AG20443 (cell line): ENCODE measurements around the gene ADK.

Experiments
- DNase-seq: peaks from one replicate; pipeline ENCODE4 v3.0.0; 2012; ENCODE audit warnings: low spot score, mixed read lengths

ADK gene

DNA sequence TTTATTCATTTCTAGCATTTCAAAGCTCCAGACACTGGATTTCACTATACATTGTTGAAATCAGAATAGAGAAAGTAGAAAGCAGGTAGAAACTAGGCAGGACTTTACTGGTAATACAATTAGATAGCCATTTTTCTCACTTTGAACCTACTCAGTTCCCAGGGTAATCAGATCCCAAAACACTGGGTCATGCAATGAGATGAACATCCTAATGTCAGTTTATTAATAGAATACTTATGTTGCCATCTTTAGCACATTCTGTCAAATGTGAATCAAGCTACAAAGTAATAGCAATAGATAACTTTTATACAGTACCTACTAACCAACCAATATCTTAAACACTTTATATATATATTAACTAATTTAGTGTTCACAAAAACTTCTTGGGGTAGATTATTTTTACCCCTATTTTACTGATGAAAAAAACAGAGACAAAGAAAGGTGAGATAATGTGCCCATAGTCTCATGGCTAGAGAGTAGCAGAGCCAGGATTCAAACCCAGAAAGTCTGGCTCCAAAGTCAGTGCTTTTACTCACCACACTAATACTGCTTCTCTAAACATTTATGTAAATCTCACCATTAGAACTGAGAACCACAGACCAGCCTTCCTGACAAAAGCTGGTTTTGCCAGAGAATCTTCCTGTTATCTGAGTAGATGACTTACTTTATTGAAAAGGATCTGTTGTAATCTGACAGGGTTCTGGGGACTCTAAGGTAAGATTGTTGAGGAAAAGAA lies 521.6 kb downstream of the ADK start:
- DNase-seq, result no peak

DNA sequence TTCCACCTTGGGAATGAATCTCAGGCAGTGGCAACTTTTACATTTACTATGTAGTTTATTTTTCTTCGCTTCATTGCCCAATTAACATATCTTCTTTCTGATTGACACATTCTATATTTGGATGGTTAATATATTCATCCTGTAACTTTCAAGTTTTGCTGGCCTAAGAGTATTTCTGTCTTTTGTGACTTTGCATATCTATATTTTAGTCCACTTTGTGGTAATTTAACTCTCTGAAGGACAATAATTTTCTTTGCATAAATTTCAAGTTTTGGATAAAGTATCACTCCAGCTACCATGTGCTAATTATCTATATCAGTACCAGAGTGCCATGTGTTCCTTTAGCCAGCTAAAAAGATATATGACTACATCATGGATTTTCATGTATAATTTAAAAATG lies 523.9 kb downstream of the ADK start:
- no peak for DNase-seq

DNA sequence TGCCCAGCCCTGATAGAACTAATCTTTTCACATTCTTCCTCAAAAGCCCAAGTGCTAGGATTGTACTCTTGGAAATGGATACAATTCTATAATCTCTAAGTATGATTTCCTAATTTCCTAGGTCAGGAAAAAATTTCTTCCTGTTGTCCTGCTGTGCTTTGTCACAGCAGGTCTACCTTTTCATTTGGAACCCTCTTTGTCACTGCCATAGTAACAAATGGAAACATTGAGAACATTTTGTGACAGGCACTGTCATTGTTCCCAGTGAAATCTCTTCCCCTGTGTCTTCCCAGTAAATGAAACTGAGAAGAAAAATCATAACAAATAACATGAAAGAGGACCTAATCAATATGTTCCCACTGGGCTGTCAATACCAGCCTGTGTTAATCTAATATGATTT lies 524.5 kb downstream of the ADK start:
- DNase-seq, result no peak

DNA sequence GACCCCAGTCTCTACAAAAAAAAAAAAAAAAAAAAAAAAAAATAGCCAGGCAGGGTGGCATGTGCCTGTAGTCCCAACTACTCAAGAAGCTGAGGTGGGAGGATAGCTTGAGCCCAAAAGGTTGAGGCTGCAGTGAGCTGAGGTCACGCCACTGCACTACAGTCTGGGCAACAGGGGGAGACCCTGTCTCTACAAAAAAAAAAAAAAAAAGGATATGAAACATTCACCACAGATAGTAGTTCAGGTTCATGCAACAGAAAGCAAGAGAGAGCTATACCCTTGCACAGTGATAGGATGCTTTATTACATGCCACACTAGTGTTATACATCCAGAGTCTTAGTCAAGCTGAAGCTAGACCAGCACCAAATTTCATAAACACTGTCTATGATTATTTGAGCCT lies 526.9 kb downstream of the ADK start:
- no peak for DNase-seq

DNA sequence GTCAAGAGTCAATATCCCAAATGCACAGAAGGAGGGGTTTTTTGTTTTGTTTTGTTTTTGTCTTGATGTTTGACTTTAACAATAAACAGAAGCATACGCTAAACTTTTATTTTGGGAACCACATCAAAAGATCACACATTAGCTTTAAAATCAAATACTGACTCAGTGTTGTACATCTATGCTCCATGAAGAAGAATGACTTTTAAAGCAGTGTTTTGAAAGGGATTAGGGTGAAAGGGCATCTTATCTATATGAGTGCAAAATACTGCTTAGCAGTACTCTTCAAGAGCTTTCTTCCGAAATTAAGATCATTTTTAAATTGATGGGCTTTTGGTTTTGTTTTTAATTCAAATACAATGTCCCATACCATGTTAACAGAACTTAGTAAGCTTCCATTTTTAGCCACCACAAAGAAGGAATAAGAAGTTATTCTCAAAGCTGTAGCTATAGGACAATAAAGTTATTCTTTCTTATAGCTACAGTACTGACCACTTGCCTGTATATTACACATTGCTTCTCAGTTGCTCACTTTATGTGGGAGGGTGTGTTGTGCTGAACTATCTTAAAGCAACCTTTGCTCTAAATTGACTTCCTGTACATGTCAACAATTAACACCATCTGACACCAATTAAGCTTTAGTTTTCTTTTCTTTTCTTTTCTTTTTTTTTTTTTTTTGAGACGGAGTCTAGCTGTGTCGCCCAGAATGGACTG lies 531.1 kb downstream of the ADK start:
- no peak for DNase-seq

DNA sequence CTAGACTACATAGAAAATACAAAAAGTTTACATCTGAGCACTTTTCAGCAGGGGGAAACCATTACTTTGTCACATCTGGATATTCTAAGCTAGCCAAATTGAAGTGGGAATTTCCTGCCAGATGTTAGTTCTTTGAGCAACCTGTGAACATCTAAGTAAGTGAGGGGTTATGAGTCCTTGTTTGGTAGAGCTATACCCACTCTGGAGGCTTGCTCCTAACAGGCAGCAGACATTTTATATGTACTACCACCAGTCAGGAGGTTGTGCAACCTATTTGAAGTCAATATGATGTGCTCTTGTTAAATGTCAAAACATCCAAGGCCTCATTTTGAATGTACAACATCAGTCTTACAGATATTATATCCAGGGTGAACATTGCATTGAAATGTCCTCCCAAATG lies 532.0 kb downstream of the ADK start:
- no peak for DNase-seq

DNA sequence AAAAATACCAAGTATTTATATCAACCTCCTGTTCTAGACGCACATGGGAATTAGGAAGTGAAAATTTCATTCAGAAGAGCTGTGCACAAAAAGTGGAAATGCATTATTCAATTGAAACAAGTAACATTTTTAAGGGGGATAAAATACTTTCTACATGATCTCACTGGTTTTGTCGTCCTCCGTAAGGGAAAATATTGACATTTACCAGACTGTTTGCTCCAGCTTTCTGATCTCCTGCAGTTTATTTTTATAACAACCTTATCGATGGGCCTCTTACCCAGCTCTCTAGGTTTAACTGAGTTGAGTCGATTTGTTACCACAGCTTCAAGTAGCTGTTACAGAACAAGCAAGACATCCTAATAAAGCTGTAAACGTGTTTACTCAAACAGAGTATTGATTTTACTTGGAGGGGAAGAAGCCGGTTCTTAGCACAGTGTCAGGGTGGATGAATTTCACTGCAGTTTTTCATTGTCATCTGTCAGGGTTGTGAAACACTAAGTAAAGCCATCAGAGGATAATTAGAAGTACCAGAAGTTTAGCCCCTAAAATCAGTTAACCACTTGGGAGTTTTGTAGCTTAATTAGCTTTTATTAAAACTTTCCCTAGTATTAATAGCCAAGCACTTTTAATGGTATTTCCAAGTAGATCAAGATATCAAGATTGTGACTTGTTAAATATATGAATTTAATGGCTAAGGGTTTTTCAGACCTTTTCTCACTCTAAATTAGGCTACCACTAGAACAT lies 532.8 kb downstream of the ADK start:
- DNase-seq, result no peak

DNA sequence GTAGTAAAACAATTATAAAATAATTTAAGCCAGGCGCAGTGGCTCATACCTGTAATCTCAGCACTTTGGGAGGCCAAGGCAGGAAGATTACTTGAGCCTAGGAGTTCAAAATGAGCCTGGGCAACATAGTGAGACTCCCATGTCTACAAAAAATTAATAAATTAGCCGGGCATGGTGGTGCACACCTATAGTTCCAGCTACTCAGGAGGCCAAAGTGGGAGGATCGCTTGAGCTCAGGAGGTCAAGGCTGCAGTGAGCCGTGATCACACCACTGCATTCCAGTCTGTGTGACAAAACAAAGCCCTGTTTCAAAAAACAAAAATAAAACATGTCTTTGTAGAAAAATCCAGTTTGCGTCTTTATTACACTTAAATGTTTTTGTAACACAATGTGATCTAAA lies 533.4 kb downstream of the ADK start:
- DNase-seq, result no peak

DNA sequence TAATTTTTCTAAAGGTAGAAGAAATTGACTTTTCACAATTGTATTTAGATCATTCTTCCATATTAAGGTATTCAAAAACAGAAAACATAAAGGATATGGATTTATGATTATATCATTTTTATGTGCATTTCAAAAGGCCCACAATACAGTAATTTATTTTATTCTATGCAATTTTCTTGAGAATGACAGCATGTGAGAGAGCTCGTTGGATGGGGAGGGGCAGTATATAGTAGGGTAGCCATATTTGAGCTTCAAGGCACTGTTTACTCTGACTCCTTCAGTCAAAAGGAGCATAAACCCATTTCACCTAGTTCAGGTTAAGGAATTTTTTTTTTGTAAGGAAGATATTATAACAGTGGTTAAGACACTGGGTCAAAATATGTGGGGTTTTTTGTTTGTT lies 534.5 kb downstream of the ADK start:
- no peak for DNase-seq

DNA sequence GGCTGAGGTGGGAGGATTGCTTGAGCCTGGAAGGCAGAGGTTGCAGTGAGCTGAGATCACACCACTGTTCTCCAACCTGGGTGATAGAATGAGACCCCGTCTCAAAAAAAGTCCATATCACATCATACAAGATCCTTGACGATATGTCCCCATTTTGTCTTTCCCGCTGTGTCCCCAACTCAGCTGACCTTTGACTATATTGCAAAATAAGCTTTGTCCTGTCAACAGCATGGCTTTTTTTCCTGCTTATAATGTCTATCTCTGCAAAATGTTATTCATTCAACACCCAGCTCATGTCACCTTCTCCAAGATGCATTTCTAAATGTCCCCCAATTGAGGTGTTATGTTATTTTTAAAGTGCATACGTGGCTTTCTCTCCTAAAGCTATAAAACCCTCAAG lies 539.4 kb downstream of the ADK start:
- no peak for DNase-seq

DNA sequence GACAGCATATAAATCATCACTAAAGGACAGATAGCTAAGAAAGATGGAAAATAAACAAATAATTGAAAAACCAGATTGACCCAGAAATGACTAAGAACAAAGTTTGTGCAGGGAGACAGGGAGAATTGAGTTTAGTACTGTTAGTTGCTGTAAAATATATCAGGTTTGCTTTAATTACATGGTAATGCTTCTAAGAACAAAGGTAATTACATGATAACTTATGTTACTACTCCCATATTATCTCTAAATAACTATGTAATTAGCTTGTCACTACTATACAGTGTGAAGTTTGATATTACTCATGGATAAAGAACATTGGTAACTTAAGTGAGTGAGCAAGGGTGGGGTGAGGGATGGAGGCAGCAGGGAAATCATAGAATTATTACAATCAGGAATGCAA lies 540.1 kb downstream of the ADK start:
- DNase-seq, result no peak

DNA sequence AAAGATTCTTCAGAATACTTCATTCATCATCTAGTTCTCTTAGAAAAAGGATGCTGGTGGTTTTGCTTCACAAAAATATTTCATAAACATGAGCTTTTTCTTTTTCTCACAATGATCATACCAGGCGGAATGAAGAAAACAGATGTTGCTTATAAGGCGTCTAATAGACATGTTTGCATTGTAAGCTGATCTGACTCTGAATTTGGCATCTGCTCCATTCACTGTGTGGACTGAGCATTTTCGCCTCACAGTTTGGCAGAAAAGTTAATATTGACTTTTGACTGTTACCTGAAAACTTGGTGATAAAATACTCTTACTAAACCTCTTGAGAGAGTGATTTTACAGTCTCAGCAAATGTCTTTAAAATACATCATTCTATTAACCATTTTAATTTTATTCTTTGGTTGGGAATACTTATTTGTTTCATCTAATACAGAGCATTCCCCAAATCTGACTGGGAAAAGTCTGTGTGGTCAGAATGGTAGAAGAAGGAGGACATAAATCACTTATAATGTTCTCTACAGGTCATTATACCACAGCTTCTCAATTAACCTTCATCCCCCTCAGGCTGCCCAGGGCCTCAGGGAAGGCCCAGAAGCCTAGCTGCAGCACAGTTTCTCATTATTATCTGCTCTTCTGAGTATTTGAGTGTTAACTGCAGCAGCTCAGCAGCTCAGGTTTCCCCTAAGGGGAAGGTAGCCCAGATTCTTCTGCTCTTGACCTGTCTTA lies 553.8 kb downstream of the ADK start:
- no peak for DNase-seq

DNA sequence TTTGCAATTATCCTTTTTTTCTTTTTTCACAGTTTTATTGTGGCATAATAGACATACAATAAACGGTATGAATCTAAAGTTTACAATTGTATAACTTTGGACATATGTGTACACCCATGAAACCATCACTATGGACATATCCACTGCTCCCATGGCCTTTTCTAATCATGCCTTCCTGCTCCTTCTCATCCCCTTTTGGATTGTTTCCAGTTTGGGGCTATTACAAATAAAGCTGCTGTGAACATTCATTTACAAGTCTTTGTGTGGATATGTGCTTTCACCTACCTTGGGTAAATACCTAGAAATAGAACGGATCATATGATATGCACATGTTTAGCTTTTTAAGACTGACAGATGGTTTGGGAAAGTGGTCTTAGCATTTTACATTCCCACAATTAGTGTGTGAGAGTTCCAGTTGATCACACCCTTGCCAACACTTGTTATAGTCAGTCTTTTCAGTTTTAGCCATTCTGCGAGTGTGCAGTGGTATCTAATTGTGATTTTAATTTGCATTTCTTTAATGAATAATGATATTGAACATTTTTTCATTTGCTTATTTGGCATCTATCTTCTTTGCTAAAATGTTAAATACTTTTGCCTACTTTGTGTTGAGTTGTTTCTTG lies 554.4 kb downstream of the ADK start:
- no peak for DNase-seq

DNA sequence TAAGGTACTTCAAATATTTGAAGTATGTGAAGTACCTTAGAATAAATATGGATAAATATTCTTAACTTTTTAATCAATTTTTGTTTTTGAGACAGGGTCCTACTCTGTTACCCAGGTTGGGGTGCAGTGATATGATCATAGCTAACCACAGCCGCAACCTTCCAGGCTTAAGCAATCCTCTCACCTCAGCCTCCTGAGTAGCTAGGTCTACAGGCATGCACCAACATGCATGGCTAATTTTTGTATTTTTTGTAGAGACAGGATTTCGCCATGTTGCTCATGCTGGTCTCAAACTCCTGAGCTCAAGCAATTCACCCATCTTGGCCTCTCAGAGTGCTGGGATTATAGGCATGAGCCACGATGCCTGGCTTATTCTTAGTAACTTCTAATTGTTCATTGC lies 555.9 kb downstream of the ADK start:
- no peak for DNase-seq

DNA sequence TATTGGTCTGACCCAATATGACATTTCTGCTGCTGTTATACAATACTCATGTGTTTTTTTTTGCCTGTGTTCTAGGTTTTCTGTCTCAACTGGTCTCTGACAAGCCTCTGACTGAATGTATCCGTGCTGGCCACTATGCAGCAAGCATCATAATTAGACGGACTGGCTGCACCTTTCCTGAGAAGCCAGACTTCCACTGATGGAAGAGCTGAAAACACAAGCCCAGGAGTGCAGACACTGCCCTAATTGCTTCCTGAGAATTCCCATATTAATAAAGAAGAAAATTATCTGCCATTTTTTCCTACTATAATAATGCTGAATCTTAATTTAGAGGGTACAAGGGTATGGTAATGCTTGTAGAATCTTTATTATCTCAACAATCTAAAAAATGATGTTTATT lies 557.2 kb downstream of the ADK start:
- no peak for DNase-seq

DNA sequence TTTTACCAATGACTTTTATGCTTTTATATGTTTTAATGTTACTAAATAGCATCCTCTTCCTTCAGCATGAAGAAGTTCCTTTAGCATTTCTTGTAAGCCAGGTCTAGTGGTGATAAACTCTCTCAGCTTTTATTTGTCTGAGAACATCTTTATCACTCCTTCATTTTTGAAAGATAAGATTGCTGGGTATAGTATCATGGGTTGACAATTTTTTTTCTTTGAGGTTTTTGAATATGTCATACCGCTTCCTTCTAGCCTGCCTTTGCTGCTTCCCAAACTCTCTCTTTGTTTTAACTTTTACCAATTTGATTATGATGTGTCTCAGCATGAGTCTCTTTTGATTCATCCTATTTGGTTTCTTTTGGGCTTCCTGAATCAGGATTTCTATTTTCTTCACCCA lies 567.2 kb downstream of the ADK start:
- no peak for DNase-seq

DNA sequence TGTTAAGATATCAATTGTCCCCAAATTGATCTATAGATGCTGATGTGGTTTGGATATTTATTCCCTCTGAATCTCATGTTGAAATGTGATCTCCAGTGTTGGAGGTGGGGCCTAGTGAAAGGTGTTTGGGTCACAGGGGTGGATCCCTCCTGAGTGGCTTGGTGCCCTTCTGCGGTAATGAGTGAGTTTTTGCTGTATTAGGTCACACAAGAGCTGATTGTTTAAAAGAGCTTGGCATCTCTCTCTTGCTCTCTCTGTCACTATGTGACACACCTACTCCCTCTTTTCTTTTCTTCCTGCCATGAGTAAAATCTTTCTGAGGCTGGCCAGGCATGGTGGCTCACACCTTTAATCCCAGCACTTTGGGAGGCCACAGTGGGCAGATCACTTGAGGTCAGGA lies 577.2 kb downstream of the ADK start:
- DNase-seq, result no peak

DNA sequence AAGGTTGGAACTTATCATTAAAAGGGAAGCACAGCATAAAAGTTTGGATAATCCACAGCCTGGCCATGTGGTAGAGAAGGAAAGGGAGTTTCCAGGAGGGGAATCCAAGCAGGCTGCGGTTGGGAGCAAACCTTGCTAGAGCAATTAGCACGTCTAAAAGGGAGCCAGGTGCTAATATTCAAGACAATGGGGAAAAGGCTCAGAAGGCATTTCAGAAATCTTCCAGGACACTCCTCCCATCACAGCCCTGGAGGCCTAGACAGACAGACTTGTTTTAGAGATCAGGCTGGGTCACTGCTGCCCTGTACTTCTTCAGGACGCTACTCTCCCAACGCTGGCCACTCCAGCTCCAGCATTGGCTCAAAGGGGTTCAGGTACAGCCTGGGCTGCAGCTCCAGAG lies 579.2 kb downstream of the ADK start:
- DNase-seq, result no peak

DNA sequence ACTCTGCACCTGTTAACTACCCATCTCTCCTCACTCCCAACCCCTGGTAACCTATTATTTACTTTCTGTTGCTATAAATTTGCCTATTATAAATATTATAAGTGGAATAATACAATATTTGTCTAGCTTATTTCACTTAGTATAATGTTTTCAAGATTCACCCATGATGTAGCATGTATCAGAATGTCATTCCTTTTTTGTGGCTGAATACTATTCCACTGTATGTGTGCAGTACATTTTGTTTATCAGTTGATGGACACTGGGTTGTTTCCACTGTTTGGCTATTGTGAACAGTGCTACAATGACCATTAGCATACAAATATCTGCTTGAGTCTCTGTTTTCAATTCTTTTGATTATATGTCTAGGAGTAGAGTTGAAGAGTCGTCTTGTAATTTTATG lies 582.6 kb downstream of the ADK start:
- DNase-seq, result no peak

DNA sequence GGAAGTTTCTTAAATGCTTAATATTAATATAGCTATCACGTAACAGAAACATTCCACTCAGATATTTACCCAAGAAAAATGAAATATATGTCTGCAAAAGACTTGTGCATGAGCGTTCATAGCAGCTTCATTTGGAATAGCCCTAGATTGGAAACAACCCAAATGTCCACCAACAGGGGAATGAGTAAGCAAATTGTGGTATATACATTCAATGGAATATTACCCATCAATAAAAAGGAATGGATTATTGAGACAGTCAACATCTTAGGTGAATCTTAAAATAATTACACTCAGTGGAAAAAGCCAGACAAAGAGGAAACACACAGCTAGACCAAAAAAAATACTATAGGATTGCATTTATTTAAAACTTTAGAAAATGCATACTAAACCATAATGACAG lies 585.0 kb downstream of the ADK start:
- no peak for DNase-seq

DNA sequence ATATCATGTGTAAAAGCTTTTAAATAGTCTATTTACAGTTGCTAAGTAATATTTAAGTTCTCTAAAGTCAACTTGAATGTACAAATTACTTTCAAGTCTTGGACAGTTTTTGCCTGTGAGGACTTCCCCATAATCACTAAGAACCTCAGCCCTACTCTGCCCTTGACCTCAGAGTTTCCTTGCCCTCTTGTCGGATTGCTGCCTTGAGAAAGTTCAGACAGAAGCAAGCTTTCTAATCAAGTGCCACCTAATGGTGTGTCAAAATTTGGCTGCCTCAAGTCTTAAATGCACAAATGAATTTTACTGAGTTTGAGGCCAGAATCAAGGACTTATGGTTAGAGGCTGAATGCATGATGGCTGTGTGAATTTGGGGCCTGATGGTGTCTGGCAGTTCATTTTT lies 587.0 kb downstream of the ADK start:
- DNase-seq, result no peak

DNA sequence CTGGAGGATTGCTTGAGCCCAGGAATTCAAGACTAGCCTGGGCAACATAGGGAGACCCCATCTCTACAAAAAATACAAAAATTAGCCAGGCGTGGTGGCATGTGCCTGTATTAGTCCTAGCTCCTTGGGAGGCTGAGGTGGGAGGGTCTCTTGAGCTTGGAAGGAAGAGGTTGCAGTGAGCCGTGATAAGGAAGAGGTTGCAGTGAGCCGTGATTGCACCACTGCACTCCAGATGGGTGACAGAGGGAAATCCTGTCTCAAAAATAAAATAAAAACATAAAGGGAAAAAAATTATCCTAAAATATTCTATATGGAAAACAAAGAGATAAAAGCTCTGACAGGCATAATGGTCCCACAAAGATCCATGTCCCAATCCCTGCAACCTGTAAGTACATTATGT lies 587.5 kb downstream of the ADK start:
- DNase-seq, result no peak
